ENCODE results near the gene ARHGAP22.

Gene ARHGAP22

DNA sequence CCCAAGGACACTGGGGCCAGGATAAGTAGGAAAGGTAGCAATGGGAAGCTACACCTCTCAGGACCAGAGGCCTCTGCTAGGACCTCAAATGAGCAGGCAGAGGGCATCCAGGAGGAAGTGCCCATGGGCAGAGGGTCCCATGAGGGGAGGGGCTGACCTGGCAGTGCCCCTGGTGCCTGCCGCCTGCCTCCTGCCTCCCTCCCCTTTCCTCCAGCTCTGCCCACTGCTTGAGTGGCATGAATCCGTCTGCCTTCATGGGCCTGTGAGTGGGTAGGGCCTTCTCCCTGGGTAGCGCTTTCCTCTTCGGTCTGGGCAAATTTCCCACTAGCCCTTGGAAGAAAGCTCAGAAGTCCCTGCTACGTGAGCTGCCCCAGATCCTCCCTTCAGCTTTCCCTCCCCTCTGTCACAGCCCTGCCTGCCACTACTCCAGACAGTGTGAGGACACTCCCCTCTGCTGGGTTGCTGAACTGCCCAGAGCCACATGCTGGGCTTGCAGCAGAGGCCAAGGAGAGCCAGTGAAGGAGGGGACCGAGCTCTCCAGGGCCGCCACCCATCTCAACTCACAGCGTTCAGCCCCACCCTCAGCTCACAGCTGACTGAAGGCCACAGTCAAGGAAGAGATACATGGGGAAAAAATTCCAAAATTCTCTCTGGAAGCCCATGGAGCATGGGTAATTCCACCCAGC, 141.4 kb downstream of the ARHGAP22 start:
- DNase-seq (ENCODE audit: low spot score), result peak; percentile 76

DNA sequence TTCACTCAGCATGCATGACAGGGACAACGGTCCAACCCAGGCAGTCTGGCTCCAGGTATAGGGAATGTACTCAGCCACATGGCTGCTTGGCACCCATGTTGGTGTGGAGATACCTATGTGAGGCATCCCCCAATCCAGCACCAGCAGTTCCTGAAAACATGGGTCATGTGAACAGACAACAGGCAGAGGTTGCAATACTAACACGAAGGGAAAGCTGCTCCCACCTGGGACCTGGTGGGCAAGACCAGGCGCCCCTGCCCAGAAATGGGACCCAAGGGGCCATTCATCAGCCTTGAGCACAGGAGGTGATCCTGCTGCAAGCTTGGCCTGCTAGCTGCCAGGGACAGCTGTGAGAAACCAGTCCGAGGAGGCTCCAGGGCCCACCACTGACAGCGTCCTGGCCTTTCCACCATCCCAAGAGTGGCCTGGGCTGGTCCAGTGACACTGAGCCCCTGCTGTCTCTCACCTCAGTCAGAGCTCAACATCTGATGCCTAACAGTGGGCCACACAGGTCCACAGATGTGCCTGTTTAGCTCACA, 142.3 kb downstream of the ARHGAP22 start:
- no peak for DNase-seq (ENCODE audit: low spot score)

DNA sequence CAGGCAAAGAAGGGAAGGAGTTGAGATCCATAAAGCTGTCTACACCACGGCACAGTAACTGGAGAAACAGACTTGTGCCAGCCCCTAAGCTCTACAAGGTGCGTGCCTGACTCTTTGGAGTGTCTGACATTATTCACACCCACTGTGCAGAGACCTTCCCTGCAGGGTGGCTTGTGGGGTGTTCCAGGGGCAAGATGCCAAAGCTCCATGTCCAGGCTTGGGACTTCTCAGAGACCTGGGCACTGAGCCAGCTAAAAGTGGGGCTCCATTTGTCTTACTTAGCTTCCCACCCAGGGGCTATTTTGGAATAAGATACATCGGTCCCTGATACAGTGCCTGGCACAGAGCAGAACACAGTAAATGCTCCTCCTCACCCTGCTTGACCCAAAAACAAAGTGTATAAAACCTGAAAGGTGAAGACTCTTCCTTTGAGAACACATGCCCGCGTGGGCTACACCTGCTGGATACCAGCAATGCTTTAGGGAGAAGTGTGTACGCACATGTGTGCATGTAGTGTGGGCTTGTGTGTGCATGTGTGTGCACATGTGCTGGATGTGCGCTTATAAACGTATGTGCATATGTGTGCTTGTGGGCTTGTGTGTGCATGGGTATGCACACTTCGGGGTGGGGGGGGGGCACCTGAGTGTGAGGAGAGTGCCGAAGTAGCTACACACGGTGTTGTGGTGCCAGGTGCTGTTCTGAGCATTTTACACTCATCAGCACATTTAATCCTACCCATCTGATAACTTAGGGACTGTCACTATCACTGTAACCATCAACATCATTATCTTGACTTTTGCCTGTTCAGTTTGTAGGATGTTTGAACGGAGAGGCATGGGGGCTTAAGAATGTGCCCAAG, 143.0 kb downstream of the ARHGAP22 start:
- no peak for DNase-seq (ENCODE audit: low spot score)

DNA sequence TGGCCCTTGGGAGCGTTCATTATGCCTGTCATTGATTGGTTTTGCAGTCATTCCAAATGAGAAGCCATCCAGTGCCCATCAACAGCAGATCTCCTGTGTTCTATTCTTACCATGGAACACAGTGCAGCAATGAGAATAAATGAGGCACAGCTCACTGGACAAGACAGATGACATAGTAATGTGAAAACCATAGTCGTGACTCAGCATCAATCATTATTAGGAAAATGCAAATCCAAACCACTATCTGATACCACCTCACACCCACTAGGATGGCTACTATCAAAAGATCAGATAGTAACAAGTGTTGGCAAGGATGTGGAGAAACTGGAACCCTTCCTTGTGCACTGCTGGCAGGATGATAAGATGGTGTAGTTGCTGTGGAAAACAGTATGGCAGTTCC, 144.7 kb downstream of the ARHGAP22 start:
- no peak for DNase-seq (ENCODE audit: low spot score)

DNA sequence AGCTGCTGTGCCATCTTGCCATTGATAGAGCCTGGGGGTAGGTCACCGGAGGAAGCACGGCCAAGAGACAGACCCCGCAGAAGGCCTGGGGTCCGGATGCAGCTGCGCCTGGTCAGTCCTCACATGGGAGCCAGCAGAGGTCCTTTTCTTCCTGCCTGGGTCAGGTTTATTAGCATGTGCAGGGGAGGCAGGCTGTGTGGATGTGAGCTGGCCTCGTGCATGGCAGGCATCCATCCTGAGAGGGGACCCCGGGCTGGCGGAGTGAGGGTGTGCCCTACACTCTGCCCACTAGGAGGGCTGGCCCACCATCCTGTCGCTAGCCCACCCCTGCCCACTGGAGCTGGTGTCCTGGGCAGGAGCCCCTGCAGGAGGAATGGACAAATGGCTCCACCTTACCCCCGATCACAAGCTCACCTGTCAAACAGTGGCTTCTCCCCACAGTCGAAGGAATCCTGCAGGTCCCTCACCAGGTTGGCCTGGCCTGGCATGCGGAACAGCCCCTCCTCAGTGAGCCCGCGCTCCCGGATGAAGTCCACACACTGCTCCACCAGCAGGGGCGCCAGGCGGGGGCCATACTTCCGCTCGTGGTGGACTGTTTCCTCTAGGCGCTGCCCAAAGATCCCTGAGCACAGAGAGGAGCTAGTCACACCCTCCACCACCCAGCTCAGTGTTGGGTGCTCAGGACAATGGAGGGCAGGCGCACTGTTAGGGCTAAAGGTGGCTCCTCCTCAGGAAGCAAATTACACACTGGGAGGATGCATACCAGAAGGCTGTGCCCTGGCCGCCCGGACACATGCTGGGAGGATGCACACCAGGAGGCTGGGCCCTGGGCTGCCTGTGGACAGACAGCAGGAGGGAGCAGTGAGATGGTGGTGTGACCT, 145.4 kb downstream of the ARHGAP22 start:
- no peak for DNase-seq (ENCODE audit: low spot score)

DNA sequence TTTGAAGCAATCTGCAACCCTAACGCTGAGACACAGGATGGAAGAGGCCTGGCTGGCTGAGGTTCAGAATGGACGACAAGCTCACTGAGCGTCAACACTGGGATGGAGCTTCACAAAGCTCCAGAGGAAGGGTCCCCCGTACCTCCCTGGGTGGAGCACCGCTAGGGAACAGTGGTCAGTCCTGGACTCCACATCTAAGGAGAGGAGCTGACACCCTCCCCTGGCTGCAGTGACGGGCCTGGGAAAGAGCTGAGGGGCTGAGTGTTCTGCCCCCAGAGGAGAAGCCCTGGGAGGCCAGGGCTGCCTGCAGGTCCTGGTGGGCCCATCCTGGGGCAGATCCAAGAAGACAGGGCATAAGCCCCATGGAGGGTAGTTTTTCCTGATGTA, 146.2 kb downstream of the ARHGAP22 start:
- no peak for DNase-seq (ENCODE audit: low spot score)

DNA sequence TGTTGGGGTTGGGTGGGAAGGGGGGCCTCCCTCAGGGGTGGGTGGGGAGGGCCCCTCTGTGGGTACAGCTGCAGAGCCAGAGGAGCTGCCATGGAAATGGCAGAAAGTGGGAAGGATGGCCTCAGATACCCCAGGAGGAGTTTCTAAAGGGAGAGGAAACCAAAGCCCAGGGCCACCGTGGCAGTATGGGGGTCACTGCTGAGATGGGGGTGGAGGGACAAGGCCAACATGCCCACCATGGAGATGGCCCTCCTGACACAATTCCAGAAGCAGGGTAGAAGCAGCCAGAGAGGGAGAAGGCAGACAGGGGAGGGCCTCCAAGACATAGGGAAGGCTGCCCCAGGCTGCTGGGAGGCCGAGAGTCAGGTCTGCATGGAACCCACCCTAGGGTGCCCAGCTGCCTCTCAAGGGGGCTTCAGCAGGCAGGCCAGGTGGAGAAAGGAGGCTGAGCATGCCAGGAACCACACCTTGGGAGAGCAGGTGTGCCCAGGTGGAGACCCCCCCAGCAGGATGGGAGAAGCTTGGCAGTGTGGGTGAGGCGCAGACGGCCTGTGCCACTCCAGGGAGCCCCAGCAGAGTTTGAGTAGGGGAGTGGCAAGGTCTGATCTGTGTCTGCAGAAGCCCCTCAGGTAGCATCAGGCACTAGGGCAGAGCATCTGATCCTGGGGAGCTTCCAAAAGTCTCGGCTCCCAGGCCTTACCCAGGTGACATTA, 146.8 kb downstream of the ARHGAP22 start:
- DNase-seq (ENCODE audit: low spot score), result no peak

DNA sequence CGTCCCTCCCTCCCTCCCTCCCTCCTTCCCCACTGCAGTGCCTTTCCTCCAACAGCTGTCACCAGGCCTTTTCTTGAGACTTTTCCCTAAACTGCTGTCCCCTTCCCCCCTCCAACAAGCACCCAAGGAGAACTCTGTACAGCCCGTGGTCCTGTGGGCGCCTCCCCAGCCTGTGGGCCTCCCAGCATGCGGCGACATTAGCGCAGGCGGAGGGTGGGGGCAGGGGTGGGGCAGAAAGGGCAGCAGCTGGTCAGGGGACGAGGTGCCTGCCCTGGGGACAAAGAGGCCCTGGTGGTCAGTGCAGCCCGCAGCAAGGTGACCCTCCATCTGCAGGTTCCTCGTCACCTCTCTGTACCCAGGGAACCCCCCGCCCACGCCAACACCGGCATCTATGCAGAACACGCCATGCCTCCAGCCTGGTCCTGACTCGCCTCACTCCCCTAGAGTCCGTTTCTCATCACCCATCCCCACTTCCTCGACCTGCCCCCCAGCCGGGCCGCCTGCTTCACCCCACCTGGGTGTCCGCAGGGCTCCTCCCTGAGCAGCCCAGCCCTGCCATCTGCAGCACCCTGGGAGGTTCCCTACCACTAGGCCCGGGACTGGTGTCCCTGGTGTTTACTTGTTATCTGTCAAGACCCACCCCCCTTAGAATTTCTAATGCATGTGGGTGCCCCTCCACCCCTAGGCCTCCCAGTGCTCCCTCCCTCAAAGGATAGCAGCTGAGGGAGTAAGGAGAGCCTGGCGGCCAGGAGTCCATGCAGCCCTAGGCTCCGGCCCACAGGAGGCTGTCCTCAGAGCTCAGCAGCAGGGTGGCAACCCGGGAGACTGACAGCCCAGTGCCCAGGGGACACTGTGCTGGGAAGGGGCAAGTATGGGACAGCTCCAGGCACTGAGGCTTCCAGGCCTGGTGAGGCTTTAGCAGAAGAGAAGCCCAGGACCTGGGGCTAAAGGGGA, 147.8 kb downstream of the ARHGAP22 start:
- no peak for DNase-seq (ENCODE audit: low spot score)

DNA sequence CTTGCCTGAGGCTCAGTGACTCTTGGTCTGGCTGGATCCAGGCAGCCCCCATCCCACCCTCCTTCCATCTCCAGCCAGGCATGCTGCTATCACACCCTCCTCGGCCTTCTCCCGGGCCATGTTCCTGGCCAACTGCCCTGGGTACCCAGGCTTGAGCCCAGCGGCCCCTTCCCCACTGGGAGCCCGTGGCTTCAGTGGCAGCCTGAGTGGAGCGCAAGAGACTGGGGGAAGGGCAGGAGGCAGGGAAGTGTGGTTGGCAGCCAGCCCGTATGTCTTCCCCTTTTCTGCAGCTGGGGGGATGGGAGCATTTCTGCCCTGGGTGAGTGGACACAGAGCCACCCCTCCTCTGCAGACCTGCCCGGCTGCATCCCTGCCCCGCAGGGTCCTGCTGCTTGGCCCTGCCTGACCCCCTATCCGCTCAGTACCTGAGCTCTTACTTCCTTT, 148.5 kb downstream of the ARHGAP22 start:
- DNase-seq (ENCODE audit: low spot score), result no peak

DNA sequence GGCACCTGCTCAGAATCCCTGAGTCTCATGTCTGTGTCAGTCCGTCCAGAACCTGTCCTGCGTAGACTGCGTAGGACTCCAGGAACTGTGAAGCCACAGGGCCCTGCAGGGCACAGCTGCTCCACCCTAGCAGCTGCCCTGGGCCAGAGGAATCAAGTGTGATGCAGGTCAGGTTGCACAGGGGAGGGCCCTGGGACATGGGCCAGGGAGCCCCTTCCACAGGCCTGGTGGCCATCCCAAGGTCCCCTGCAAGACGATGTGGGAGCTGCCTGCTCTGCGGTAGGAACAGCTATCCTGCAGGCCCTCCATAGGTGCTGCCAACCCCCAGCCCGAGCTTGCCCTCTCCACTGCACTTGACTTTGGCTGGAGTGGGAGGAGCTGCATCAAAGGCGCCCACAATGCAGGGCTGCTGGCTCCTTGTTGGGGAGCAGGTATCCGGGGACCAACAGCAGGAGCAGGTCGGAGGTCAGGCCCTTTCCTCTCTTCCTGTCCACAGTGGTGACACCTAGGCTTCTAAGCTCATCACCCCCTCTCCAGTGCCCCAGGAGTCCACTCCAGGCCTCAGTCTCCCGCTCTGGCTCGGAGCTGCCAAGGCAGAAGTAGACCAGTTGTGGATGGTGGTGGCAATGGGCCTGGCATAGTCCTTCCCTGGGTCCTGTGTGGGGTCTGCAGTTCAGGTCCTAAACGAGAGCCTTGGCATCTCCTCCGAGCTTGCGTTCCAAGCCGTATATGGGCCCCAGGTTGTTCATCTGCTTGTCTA, 149.3 kb downstream of the ARHGAP22 start:
- DNase-seq (ENCODE audit: low spot score), result no peak

DNA sequence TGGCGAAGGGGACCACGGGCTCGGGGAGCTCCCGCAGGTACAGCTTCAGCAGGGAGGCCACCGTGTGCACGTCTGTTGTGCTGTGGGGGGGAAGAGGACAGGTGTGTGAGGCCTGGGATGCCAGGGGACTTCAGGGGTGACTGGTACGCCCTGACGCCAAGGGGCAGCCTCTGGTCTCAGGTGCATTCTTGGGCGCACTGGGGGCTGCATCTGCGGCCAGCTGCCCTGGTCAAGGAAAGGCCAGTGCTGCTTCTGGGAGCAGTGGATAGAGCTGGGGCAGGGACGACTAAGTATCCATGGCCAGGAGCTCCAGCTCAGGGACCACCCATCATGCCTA, 149.8 kb downstream of the ARHGAP22 start:
- DNase-seq (ENCODE audit: low spot score), result no peak

DNA sequence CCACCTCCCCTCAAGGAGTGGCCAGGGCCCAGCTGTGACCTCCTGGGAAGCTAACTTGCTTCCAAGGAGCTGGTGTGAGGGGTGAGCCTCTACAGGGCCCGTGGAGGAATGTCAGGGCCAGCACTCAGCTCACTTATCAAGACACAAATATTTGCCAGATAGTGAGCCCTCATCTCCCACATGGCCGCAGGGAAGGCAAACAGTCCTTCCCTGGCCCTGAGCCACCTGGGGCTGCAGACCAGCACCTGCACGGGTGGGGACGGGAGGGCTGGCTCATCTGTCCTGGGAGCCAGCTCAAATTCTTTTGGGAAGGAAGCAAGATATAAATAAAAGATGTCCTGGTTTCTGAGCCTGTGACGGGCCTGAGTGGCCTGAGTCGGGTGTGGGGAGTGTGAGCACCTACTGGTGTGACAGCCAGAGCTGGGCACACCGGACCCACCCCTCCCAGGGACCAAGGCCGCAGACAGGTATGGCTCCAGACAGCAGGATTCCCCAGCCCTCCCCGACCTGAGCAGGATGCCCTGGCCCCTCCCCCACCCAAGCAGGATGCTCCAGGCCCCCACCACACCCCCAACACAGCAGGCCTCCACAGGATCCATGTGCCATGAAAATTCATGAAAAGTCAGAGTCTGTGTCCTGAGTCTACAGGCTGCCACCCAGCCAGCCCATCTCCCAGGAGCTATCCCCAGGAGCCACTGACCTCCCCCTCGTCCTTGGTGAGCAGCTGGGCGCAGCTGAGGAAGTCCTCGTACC, 150.4 kb downstream of the ARHGAP22 start:
- DNase-seq (ENCODE audit: low spot score), result no peak

DNA sequence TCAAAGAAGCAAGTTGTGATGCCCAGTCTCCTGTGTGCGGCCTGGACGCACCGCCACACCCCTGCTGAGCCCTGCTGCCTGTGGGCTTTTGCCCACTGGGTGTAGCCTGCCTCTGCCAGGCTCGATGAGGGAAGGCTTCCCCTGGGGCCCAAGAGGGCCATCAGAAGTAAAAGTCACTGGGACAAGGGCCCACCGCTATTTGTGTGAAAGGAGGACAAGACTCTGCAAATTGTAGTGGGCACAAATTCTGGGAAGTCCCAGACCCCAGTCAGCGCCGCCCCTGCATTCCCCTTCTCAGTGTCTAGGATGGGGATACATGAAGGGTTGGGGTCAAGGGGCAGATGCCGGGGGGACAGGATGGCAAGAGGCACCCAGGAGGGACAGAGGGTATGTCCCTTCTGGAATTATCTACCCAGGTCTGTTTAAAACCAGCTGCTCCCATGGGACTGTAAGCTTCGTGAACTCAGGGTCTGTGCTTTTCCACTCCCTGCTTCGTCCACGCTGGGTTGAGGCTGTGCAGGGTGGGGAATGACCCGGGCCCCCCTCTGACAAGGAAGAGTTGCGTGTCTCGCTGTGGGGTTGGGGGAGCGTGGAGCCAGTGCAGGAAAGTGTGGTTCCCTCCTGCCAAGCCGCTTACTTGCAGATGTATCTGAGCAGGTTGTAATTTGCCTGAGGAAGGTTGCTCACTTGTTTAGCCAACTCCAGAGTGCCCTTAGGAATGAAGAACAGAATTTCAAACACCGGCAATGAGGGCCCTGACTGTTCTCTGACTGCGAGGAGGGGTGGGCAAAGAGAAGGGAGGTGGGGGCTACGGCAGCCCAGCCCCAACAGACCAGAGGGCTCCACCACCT, 151.2 kb downstream of the ARHGAP22 start:
- DNase-seq (ENCODE audit: low spot score), result no peak

DNA sequence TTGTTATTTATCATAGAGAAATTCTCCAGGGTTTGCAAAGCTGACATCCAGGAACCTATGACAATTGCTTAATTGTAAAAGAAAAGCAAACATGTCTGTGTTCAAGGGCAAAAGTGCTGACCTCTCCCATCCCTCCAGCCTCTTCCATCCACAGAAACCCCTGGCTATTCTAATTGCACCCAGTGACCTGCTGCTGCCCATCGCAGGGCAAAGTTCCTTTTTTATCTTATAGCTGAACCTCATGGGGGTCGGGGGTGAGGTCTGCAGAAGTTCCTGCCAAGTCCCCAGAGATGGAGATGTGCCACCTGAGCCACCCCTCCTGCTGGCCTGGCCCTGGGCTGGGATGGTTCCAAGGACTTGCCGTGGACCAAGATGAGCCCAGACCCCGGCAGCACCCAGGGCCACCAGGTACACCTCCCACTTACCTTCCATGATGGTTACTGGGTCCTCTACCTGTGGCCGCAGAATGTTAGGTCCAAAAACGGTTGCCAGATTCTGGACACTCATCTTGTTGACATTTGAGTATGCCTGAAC, 151.9 kb downstream of the ARHGAP22 start:
- DNase-seq (ENCODE audit: low spot score), result no peak

DNA sequence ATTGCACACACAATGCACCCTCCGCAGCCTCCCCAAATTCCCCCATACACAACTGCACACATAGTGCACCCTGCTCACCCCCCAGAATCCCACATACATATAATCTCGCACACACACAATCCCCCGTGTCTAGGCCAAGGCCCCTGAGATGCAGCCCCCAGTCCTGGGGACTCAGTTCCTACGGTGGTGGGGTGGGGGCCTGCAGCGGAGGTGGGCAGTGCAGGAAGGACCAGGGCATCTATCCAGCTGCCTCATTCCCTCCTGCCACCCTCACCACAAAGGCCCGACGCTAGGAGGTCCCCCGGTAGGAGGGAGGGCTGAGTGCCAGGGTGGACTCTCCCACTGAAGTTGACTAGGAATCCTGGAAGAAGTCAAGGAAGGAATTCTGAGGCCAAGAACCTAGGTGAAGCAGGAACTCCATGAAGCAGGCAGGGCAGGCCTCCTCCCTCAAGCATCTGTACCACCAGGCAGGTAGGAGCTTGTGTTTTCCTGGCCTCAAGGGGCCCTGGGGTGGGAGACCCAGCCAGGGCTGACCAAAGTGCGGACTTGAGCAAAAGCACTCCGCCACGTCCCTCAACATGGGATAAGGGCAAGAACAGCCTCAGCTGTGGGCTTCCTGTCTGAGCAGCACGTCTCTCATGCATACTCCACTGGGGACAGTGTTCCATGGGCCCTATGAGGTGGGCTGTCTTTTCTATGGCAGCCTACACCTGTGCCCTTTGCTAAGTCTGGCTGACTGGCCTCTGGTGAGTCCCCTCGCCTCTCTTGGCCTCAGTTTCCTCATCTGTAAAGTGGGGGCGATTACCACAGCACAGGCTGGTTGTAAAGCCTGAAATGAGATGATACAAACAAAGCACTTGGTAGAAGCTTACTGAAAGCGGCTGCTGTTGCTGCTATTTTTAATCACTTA, 152.6 kb downstream of the ARHGAP22 start:
- no peak for DNase-seq (ENCODE audit: low spot score)

DNA sequence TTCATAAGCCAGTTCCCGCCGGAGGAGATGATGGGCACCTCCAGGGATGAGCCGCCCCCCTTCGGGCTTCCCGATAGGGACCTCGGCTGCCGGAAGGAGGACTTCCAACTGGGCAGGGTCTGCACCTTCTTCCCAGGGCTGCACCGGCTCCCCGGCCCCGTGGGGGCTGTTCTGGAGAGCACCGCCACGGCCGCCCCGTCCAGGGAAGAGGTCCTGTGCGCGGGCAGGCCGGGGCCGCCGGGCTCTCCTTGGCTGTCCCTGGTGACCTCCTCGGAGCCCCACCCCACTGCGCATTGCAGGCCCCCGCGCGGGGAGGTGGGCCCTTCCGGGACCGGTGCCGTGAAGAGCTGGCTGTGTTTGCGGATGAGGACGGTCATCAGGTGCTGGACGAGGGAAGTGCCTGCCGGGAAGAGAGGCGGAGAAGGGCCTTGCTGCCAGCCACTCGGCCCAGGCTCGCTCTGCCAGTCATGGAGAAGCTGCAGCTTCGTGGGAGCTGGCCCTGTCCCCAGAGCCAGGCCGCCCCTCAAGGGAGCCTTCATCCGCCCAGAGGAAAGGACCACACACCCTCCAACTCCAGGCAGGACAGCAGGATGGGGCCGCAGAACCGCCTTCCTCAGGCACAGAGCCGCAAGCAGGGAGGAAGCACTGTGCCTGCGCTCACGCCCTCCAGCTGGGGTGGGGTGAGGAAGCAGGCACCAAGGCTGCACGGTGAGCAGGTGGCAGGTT, 154.0 kb downstream of the ARHGAP22 start:
- peak; percentile 9 for DNase-seq (ENCODE audit: low spot score)

Measured in GM03348 (cell line).